Fibroblast of skin of left quadriceps (primary cell): ENCODE data around the gene FOXC2.
A peak's percentile ranks its signal among the peaks of the same experiment; 100 is the strongest.

ENCODE experiments used
- DNase-seq, 2 experiments: peaks; one replicate each; pipeline ENCODE4 v3.0.0-alpha.2; 2013; ENCODE audit warnings: low read depth in 2 of 2

FOXC2 gene

DNA sequence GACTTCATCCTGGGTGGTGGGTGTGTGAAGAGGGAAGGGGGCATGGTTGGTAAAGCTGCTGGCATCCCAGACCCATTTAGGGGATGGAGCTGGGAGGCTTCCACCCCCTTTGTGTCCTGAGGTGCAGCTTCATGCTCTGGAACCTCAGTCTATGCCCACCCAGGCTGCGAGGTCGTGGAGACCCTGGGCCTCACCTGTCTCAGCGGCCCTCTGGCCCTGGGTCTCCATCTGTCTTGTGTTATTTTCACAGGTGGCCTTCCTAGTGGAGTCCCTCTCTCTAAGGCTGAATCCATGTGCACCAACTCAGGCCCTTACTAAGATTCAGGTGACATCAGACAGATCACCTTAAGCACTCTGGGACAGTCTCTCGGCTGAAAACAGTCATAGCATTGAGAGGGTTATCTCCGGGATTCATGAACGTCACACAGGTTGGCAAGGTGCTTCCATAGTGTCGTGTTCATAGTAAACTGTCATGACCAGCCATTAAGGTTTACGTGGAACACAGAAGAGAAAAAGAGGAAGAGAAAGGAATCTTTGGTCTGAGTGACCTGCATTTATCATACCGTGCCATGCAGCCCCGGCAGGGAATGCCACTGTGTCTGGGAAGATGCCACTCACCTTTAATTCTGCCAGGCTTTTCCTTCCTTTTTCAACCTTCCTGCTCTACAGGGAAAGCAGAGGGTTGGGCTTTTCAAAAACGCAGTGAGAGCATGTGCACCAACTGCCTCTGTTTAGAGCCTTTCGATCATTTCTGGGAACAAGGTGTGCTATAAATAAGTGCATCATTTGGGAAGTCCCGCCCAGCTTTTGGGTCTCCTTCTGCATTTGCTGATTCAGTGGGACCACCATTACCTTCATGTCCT lies 7.2 kb downstream of the FOXC2 start:
- DNase-seq, result no peak

DNA sequence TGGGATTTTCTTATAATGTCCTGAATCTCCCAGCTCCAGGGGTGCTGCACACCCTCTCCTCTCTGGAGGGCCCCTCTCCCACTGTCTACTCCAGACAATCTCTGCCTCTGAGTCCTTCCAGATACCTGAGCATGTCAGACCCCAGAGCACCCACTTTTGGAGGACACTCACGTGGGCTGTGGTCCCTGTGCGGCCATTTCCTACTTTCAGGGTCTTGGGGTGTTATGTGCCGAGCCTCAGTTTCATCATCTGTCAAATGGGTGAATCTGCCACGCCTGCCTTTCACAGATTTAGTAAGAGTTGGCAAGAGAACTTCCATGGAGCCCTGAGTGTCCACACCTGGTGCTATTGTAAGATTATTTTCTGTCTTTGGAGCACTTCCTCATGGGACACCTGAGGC lies 8.0 kb downstream of the FOXC2 start:
- no peak for DNase-seq

- DNase-seq, result no peak
Measured at GRCh38 chr16:86575095-86575685, 8.6 kb downstream of the FOXC2 start.

DNA sequence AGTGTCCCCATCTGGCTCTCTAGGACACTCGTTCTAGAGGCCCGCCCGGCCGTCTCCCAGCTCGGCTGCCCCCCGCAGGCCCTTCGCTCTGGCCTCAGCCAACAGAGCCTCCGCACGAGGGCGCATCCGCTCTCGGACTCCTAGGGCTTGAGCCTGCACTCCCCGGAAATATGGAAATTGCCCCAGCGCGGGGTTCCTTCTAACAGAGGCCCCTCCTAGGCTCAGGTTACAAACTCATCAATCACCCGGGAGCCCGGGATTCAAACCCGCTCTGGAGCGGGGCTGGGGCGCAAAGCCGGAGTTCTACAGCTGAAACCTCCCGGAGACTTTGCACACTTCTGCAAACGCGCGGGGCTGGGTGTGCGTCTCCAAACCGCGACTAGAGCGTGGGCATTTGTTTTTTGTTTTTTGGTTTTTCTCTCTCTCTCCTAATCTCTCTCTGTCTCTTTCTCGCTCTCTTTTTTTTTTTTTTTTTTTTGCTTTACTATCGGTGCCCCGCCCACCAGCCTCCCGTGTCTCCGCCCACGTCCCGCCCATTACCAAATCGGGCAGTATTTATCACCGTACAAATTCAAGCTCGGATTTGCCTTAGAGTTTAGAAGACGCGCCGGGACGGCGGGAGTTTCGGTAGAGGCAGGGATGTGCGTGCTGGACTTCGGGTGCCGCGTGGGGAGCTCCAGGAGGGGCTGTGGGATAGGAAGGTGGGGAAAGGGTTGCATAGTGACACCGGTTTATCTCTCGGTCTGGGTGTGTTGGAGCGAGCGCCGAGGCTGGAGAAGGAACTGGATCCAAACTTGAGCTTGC lies 9.3 kb downstream of the FOXC2 start:
- peak; percentile 93 to 94 for DNase-seq

GRCh38 chr16:86576591-86577313 lies 10.1 kb downstream of the FOXC2 start:
- no peak for DNase-seq

DNA sequence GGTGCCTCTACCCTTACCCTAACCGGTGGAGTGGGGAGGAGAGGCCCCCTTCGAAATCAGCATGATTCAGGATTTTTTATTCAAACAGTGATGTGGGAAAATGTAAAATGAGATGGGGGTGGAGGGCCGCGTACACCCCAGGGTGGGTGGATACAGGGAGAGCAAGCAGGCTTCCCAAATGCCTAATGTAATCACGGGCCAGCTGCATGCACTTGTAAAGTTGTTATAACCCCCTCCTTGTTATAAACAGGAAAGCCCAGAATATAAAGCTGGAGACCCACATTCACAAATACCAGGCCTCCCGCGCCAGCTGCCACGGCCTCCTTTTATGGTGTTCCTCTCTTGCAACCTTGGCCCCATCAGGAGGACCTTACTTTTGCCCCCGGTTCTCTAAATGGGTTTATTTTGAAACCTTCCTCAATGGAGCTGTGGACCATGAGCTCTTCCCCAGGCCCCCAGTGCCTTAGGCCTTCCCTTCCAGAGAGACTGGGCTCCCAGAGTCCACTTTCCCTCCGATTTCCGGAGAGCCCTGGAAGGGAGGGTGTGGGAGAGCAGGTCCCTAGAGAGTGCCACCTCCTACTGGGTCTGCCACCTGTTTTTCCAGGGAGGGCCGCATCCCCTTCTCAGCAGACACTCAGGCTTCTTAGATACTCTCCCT lies 10.8 kb downstream of the FOXC2 start:
- DNase-seq, result no peak

DNA sequence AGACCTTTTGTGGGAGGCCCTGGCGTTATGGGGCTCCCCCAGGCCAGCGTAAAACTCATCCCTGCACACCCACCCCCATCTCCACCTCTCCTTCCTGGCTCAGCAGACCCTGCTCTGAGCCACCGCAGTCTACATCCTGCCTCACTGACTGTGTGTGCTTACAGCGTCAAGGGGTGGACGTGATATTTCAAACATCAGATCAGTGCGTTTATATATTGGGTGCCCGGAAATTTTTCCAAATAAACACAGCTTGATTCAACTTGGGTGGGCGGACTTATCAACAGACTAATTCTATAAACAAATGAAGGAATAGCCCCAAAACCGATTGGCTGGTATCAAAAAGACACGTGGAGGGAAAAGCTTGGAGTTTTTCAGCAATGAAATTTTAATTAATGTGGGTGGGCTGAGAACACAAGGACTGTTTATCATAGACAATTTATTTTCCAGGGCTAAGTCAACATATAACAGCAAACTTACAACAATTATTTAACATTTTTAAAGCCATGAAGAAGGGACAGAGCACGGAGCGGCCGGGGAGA lies 11.5 kb downstream of the FOXC2 start, which contains the start of gene FOXL1:
Gene FOXL1 (plus strand): TSS at position 489 of the 539 bp plus-strand sequence. CDS start 175 bp downstream, outside the sequence.
- DNase-seq, result peak in 1 of 2 experiments; percentile 72

DNA sequence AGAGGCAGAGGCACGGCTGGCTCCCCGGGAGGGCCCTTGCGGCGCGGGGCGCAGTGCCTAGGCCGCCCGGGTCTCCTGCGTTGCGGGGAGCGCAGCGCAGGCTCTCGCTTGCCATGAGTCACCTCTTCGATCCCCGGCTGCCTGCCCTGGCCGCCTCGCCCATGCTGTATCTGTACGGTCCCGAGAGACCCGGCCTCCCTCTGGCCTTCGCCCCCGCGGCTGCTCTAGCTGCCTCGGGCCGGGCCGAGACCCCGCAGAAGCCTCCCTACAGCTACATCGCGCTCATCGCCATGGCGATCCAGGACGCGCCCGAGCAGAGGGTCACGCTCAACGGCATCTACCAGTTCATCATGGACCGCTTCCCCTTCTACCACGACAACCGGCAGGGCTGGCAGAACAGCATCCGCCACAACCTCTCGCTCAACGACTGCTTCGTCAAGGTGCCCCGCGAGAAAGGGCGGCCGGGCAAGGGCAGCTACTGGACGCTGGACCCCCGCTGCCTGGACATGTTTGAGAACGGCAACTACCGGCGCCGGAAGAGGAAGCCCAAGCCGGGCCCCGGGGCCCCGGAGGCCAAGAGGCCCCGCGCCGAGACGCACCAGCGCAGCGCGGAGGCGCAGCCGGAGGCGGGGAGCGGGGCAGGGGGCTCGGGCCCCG lies 12.1 kb downstream of the FOXC2 start:
- no peak for DNase-seq

DNA sequence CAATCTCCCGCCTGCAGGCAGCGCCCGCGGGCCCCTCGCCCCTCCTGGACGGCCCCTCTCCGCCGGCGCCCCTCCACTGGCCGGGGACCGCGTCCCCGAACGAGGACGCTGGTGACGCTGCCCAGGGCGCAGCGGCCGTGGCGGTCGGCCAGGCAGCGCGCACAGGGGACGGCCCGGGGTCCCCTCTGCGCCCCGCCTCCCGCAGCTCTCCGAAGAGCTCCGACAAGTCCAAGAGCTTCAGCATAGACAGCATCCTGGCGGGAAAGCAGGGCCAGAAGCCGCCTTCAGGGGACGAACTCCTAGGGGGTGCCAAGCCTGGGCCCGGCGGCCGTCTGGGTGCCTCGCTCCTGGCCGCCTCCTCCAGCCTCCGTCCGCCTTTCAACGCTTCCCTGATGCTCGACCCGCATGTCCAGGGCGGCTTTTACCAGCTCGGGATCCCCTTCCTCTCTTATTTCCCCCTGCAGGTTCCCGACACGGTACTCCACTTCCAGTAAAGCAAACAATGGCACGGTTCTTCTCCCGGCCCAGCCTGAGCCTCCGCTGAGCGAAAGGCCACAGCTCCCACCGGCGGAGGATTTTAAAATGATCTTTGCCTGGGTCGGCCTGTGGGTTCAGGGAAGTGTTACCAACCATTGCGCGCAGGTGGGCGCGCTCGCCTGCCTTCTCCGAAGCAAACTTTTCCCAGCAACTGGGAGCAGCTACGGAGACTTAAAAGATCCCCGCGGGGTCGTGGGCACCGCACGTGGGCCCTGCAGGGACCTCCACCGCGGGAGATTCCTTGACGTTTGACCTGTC lies 12.8 kb downstream of the FOXC2 start:
- no peak for DNase-seq

GRCh38 chr16:86580063-86580790 lies 13.6 kb downstream of the FOXC2 start:
- DNase-seq, result no peak

DNA sequence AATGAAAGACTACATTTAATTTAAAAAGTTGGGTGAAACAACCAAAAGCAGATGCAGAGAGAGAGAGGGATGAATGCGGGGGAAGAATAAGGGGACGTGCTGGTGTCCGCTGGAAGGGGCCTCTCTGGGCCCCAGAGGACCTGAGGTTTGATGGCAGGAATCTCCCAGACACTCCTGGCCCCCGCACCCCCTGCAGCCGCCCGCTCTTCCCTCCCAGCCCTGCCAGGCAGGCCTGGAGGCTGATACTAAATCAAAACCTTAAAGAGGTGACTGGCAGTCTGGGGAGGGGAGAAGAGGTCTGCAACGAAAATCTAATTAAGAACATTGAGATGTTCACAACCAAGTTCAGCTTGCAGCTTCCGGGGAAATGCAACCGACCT lies 14.2 kb downstream of the FOXC2 start:
- DNase-seq, result no peak

GRCh38 chr16:86581458-86581857 lies 14.8 kb downstream of the FOXC2 start:
- no peak for DNase-seq

GRCh38 chr16:86584071-86584685 lies 17.5 kb downstream of the FOXC2 start:
- no peak for DNase-seq

DNA sequence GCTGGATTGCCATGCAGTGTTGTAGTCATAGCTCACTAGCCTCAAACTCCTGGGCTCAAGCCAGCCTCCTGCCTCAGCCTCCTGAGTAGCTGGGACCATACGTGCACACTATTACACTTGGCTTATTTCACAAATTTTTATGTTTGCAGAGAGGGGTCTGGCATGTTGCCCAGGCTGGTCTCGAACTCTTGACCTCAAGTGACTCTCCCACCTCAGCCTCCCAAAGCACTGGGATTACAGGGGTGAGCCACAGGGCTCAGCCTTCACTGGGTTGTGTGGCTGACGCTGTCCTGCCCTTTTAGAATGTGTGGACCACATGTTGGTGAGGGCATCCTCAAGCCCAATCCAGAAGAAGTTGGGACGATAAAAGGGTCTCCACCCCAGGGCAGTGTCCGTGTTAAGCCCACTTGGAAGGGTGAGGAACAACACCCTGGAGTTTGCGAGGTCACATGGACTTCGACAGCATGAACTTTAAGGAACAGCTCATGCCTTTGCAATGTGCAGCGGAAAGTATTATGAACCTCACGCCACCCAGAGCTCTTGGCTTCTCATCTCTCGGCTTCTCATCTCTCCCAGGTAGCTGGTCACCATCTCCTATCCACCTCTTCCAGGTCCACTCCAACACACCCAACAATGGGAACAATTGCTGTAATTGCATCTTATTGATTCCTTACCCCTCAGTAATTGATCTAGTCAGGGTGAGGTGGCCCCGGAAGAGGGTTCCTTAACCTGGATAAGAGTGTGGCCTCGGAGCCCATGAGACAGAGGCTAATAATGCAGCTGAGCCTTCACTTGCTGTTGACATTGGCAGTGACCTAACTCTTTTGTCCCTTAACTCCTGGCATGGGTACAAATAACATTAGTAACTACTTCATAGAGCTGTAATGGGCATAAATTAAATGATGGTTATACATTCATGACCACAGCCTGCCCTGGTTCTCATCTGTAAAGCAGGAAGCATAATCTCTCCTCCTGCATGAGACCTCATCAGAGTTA lies 18.4 kb downstream of the FOXC2 start:
- no peak for DNase-seq

GRCh38 chr16:86585821-86586611 lies 19.4 kb downstream of the FOXC2 start:
- DNase-seq, result no peak

GRCh38 chr16:86587487-86587886 lies 20.9 kb downstream of the FOXC2 start:
- no peak for DNase-seq
